ENCODE data around the gene TOP1. TPM values are rescaled to one million over a fixed set of nuclear protein-coding genes. Genes with fewer than 3 reads are reported as not detected.
A peak's percentile ranks its signal among the peaks of the same experiment; 100 is the strongest.
"Not testable (repeated sequence)": the region's sequence is repeated elsewhere in the genome, so short reads cannot be mapped to it uniquely, and the experiment has no call there.

Gene TOP1
- total RNA-seq, 1 donor from 2014 or later = 20.6 TPM

DNA sequence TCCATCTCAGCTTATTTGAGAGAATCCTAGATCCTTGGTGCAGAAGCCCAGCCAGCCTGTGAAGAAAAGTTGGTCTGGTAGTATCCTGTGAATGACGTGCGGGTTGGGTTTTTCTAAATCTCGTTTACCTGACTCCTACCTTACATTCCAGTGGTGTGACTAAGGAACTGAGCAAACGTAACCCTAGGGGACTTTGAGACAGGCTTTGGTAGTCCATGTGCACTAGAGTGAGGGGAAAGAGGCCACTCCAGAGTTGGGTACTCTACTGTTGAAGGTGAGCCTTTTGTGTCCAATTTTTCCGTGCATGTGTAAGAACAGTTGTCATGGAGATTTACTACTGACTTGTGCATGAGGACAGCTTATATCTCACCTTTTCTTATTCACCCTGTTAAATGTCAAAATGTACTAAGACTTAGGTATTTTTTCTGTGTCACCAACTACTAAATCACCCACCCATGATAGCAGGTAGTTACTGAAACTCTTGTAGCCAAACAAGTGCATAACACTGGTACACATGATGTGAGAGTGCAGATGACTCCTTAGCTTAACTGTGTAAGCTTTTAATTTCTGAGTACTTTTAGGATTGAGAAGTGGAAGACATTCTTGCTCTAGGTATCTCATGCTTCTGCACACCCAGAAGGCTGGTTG is 82.4 kb downstream of the TOP1 start:
- ATAC-seq (ENCODE audit: poor library complexity) (no peak), DNase-seq (no peak)
- intact Hi-C loops (cut with DNase I) = no loop called here

DNA sequence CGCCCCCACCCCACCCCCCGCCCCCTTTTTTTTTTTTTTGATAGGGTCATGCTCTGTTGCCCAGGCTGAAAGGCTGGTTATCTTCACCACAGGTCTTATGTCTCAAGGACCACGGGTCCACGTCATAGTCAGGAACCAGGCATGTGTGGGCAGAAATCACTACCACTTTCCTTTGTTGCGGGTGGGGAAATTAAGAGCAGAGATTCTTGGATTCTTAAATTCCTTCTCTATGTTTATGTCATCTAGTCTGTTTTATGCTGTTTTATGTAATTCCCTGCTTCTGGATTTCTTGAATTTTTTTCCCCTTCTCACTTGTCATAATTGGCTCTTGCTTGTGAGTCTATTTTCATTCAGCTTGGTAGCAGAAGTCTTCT is 82.9 kb downstream of the TOP1 start:
- intact Hi-C loops (cut with DNase I) = no loop called here
- DNase-seq = no peak
- ATAC-seq (ENCODE audit: poor library complexity) = no peak

GRCh38 chr20:41116282-41116956 is 87.8 kb downstream of the TOP1 start:
- no peak for DNase-seq
- intact Hi-C loops (cut with DNase I) = no loop called here
- ATAC-seq (ENCODE audit: poor library complexity) = no peak

DNA sequence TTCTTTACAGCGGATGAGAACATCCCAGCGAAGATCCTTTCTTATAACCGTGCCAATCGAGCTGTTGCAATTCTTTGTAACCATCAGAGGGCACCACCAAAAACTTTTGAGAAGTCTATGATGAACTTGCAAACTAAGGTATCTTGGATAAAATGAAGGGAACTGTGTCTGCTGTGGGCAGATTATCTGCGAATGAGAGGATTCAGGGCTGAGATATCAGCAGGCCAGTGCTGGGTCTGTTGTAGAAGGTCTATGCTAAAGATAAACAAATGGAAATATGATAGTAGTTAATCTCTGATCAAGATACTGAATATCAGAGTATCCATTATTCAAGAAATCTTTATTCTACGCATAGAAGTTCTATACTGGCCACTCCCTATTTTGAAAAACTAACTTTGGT is 89.5 kb downstream of the TOP1 start:
- DNase-seq; ATAC-seq (ENCODE audit: poor library complexity); intact Hi-C loops (cut with DNase I): not testable (repeated sequence)

- intact Hi-C loops (cut with DNase I) = no loop called here
- no peak for ATAC-seq (ENCODE audit: poor library complexity)
- DNase-seq = no peak
Observed at GRCh38 chr20:41118632-41119031, 90.0 kb downstream of the TOP1 start.

DNA sequence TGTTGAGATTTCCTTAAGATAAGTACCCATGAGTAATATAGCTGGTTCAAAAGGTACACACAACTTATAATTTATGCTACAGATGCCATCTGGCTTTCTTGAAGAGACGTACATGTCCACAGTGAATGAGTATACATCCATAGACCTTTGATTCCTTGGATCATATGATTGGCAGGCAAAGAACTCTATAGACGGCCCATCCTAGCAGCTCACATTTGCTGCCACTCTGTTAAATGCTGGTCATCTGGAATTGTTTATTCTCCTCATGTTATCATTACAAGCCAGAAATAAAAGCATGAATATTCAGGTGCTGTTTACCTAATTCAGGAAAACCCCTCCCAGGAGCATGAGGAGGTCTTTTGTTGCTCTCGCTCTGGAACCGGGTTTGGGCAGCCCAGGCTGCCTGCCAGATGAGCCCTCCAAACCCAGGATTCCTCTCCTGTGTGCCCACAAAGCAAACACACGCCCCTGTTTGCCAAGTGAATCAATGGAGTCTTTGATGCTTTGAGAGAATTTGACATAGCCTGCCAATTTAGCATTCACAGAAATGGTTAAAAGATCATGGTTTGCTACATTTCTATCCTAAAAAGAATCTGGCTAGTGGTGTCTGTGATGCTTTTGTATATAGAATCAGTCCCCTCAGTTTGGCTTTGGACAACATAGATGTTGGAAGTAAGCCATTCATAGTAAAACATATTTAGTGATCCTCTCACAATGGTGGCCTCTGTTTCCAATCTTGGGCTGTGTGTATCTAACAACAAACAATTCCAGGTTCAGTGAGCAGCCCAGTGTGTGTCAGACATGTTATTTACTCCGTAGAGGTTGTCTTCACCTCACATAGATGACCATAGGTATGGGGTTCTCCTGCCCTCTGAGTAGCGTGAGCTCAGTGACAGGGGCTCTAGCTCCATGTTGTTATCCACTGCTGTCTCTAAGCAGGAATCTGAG is 91.3 kb downstream of the TOP1 start:
- no peak for DNase-seq

GRCh38 chr20:41121399-41121798 is 92.8 kb downstream of the TOP1 start:
- DNase-seq (no peak), ATAC-seq (ENCODE audit: poor library complexity) (no peak)
- intact Hi-C loops (cut with DNase I) = no loop called here

More for the DNA sequence above, 91.3 kb downstream of the TOP1 start:
- intact Hi-C loops (cut with DNase I) = no loop called here
- no peak for ATAC-seq (ENCODE audit: poor library complexity)

GRCh38 chr20:41123631-41124030 is 95.0 kb downstream of the TOP1 start:
- intact Hi-C loops (cut with DNase I) = no loop called here
- no peak for ATAC-seq (ENCODE audit: poor library complexity)
- DNase-seq = no peak

DNA sequence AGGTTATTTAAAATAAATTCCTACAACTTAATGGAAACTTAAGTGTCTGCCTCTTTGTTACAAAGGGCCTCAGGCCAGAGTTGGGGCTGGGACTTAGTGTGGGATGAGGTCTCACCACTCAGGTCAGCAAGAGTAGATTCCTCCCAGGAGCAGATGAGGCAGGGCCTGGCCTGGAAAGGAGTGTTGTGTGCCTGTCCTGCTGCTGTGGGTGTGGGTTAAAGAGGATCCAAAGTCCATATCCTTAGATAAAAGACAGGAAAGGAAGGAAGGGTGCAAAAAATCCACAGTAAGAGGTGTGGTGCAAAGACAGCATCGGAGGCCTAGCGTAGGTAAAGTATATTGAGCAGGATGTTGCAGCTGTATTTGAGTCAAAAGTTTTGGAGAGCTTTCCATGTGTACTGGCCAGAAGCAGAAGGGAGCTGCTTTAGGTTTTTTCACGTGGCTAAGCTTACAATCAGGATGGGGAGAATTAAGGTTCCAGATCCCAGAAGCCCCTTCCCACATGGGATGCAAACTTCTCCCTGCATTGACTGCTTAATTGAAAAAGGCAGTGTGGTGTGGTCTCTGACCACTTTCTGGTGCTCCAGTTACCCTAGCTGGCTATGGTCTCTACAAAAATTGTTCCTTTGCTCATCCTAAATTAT is 96.0 kb downstream of the TOP1 start:
- no peak for DNase-seq
- intact Hi-C loops (cut with DNase I) = no loop called here
- no peak for ATAC-seq (ENCODE audit: poor library complexity)

GRCh38 chr20:41125530-41126457 is 97.2 kb downstream of the TOP1 start:
- no peak for DNase-seq
- intact Hi-C loops (cut with DNase I) = no loop called here
- peak; percentile 51 for ATAC-seq (ENCODE audit: poor library complexity)

DNA sequence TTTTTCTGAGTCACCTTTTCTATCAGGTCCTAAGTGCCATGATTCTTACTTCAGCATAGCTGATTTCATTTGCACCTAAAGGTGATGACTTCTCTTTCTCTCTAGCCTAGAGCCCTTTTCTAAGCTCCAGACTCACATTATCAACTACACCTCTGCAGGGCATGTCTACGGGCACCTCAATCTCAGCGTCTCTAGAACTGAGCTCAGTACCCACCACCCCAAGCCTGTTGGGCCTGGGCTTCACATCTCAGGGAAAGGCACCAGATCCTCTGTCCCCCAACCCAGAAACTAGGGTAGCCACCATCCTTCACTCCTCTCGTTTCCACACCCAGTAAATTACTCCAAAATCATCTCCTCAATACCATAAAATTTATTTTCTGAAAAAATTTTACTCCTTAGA is 98.1 kb downstream of the TOP1 start:
- ATAC-seq (ENCODE audit: poor library complexity) = no peak
- intact Hi-C loops (cut with DNase I) = no loop called here
- DNase-seq = no peak

- DNase-seq; ATAC-seq (ENCODE audit: poor library complexity); intact Hi-C loops (cut with DNase I): not testable (repeated sequence)
Observed at GRCh38 chr20:41128317-41128716, 99.7 kb downstream of the TOP1 start.

GRCh38 chr20:41131594-41132387 is 103.2 kb downstream of the TOP1 start:
- intact Hi-C loops (cut with DNase I) = loop anchor here (10.0 kb wide), 2 partner anchors 203 to 283 kb away; no protein-coding TSS in a partner anchor
- ATAC-seq (ENCODE audit: poor library complexity) (no peak), DNase-seq (no peak)

DNA sequence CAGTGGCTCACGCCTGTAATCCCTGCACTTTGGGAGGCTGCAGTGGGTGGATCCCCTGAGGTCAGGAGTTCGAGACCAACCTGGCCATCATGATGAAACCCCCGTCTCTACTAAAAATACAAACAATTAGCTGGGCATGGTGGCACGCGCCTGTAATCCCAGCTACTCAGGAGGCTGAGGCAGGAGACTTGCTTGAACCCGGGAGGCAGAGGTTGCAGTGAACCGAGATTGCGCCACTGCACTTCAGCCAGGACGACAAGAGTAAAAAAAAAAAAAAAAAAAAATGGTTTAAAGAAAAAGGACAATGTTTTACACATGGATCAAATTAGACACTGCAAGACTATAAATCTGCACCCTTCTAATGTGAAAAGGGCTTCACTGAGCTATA is 103.8 kb downstream of the TOP1 start:
- not testable (repeated sequence) for ATAC-seq (ENCODE audit: poor library complexity); DNase-seq
- intact Hi-C loops (cut with DNase I) = loop anchor here (10.0 kb wide), 2 partner anchors 202 to 282 kb away; no protein-coding TSS in a partner anchor

DNA sequence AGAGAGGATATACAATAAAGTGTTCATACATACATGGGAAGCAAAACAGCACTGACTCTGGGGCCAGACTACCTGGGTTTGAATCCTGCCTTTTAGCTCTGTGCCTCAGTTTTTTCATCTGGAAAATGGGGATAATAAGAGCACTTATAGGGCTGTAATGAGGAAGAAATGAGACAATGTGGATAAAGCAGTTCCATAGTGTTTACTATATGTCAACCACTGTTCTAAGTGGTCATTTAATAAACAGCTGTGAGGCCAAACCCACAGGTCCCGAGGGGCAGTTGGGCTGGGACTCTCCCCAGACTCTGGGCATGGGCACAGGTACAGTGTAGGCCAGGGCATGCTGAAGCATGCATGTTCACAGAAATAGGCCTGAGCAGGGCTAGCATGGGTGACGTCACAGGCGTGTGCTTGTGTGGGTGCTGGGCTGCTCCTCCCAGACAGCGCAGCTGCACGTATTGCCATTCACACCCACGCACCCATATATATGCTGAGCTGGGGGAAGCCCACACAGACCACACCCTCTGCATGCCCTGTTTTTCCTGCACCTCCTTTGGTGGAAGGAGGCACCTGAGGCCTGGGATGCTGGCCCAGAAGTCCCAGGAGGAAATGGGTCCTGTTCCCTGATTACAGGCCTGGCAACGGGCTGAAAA is 105.2 kb downstream of the TOP1 start:
- ATAC-seq (ENCODE audit: poor library complexity) = no peak
- no peak for DNase-seq
- intact Hi-C loops (cut with DNase I) = loop anchor here (10.0 kb wide), 2 partner anchors 201 to 281 kb away; no protein-coding TSS in a partner anchor

- no peak for DNase-seq
- intact Hi-C loops (cut with DNase I) = loop anchor here (10.0 kb wide), 2 partner anchors 200 to 280 kb away; no protein-coding TSS in a partner anchor
Observed at GRCh38 chr20:41134362-41135186, 106.0 kb downstream of the TOP1 start.

More at GRCh38 chr20:41134362-41135186, 106.0 kb downstream of the TOP1 start:
- no peak for ATAC-seq (ENCODE audit: poor library complexity)

Data from Right ventricle myocardium superior (tissue), 1 donor.